IMR-90 (cell line): Measurements from ENCODE around the gene FJX1. TPM values are rescaled to one million over a fixed set of nuclear protein-coding genes. Genes with fewer than 3 reads are reported as not detected.
A peak's percentile ranks its signal among the peaks of the same experiment; 100 is the strongest.

ENCODE experiments used
- ATAC-seq: fragments of 200-7000 bp; cut with Tn5 transposase; 2 replicates; pipeline ENCODE4 v1.9.1; 2020; ENCODE audit warnings: low read depth, mild to moderate bottlenecking, moderate library complexity
- BruUV-seq: library from RNA; stranded (reverse); fragments of 400-500 nt; replicated peaks from 2 replicates; lab custom pipeline; 2021; lab: Mats Ljungman, UMichigan
- CTCF ChIA-PET: fragments of 300-600 bp; formaldehyde crosslinking; extraction: SDS; loops from one replicate; lab custom pipeline; 2021; ENCODE audit warnings: antibody characterized with exemption; lab: Yijun Ruan, JAX
- POLR2A ChIA-PET: fragments of 300-600 bp; sonication (Branson Sonifier 250); formaldehyde crosslinking; loops from one replicate; lab custom pipeline; 2022; ENCODE audit warnings: antibody characterized with exemption; ENCODE audit not compliant: unreplicated experiment; lab: Charles Lee
- DNase-seq: peaks from one replicate; pipeline ENCODE4 v3.0.0; 2013
- H2AFZ ChIP-seq: replicated peaks from 2 replicates; pipeline ENCODE3; 2013; ENCODE audit warnings: low read length, mild to moderate bottlenecking; ENCODE audit not compliant: poor library complexity
- H2AK5ac ChIP-seq: 2 replicates; pipeline ENCODE4 v1.6.1; 2013; ENCODE audit warnings: low read depth, low read length, inconsistent platforms
- H2AK9ac ChIP-seq: replicated peaks from 2 replicates; pipeline ENCODE3; 2013; ENCODE audit warnings: mild to moderate bottlenecking, low read depth, low read length, moderate library complexity; ENCODE audit not compliant: poor library complexity
- H2BK120ac ChIP-seq: 2 replicates; pipeline ENCODE4 v1.6.1; 2013; ENCODE audit warnings: low read depth, low read length, inconsistent platforms
- H2BK15ac ChIP-seq: 3 replicates; pipeline ENCODE4 v1.6.1; 2013; ENCODE audit warnings: low read depth, low read length, inconsistent platforms
- H2BK20ac ChIP-seq: 2 replicates; pipeline ENCODE4 v1.6.1; 2013; ENCODE audit warnings: low read depth, mild to moderate bottlenecking, inconsistent platforms, low read length, moderate library complexity
- H2BK5ac ChIP-seq: 2 replicates; pipeline ENCODE4 v1.6.1; 2013; ENCODE audit warnings: mild to moderate bottlenecking, low read depth, low read length, inconsistent platforms; ENCODE audit not compliant: poor library complexity, severe bottlenecking
- H3K14ac ChIP-seq: replicated peaks from 2 replicates; pipeline ENCODE4 v1.6.1; 2013; ENCODE audit warnings: low read depth, low read length, inconsistent platforms
- H3K18ac ChIP-seq: 2 replicates; pipeline ENCODE4 v1.6.1; 2013; ENCODE audit warnings: low read depth, low read length, control low read depth
- H3K23ac ChIP-seq: 2 replicates; pipeline ENCODE4 v1.6.1; 2013; ENCODE audit warnings: low read depth, low read length, inconsistent platforms
- H3K27ac ChIP-seq: 2 replicates; pipeline ENCODE4 v1.5.1; 2013; ENCODE audit warnings: mild to moderate bottlenecking, control low read depth, low read length; ENCODE audit not compliant: insufficient read depth
- H3K27me3 ChIP-seq: 2 replicates; pipeline ENCODE4 v1.6.1; 2013; ENCODE audit warnings: low read length; ENCODE audit not compliant: control insufficient read depth, insufficient read depth
- H3K36me3 ChIP-seq: 2 replicates; pipeline ENCODE4 v1.6.1; 2013; ENCODE audit warnings: low read length, mixed read lengths; ENCODE audit not compliant: control insufficient read depth, insufficient read depth
- H3K4ac ChIP-seq: 2 replicates; pipeline ENCODE4 v1.6.1; 2013; ENCODE audit warnings: low read depth, low read length, inconsistent platforms
- H3K4me1 ChIP-seq: 2 replicates; pipeline ENCODE4 v1.6.1; 2013; ENCODE audit warnings: low read length, mixed read lengths; ENCODE audit not compliant: control insufficient read depth, insufficient read depth
- H3K4me2 ChIP-seq: 2 replicates; pipeline ENCODE4 v1.6.1; 2013; ENCODE audit warnings: low read depth, mild to moderate bottlenecking, control low read depth, low read length, moderate library complexity
- H3K4me3 ChIP-seq: 2 replicates; pipeline ENCODE4 v1.5.1; 2013; ENCODE audit warnings: low read depth, mild to moderate bottlenecking, control low read depth, low read length, moderate library complexity; ENCODE audit not compliant: insufficient read depth
- H3K56ac ChIP-seq: 2 replicates; pipeline ENCODE4 v1.6.1; 2013; ENCODE audit warnings: low read length, inconsistent platforms; ENCODE audit not compliant: insufficient read depth; ENCODE audit errors: extremely low read depth
- H3K79me1 ChIP-seq, 2 experiments: 2 replicates each; pipeline ENCODE4 v1.6.1; 2013; ENCODE audit warnings: low read length in 2 of 2, inconsistent platforms in 1 of 2, low read depth in 1 of 2
- H3K9ac ChIP-seq: 2 replicates; pipeline ENCODE4 v1.6.1; 2013; ENCODE audit warnings: low read depth, low read length, control low read depth
- H3K9me1 ChIP-seq: 2 replicates; pipeline ENCODE4 v1.6.1; 2013; ENCODE audit warnings: low read length, inconsistent platforms; ENCODE audit not compliant: insufficient read depth
- H3K9me3 ChIP-seq: 2 replicates; pipeline ENCODE4 v1.6.1; 2013; ENCODE audit warnings: low read length; ENCODE audit not compliant: control insufficient read depth, insufficient read depth
- H4K20me1 ChIP-seq: 2 replicates; pipeline ENCODE4 v1.6.1; 2013; ENCODE audit warnings: low read length, inconsistent platforms; ENCODE audit not compliant: insufficient read depth
- H4K5ac ChIP-seq: 2 replicates; pipeline ENCODE4 v1.6.1; 2013; ENCODE audit warnings: mild to moderate bottlenecking, low read depth, low read length, control low read depth
- H4K8ac ChIP-seq, 2 experiments: 2 replicates each; pipeline ENCODE4 v1.6.1; 2013; ENCODE audit warnings: low read depth in 2 of 2, low read length in 2 of 2, control low read depth in 1 of 2, inconsistent platforms in 1 of 2
- H4K91ac ChIP-seq: 2 replicates; pipeline ENCODE4 v1.6.1; 2013; ENCODE audit warnings: low read depth, low read length, inconsistent platforms; ENCODE audit not compliant: insufficient read depth
- BHLHE40 ChIP-seq: fragments of 150-350 bp; IDR thresholded peaks from 2 replicates; pipeline ENCODE4 v1.6.1; 2016; ENCODE audit warnings: mild to moderate bottlenecking, low read depth, low read length
- CHD1 ChIP-seq: IDR thresholded peaks from 2 replicates; pipeline ENCODE4 v1.6.1; 2012; ENCODE audit warnings: low read depth, low read length, improper control_type of control experiment
- CTCF ChIP-seq: conservative IDR thresholded peaks from 2 replicates; pipeline ENCODE4 v1.5.1; 2012; ENCODE audit warnings: mild to moderate bottlenecking, low read depth, low read length, improper control_type of control experiment
- FOS ChIP-seq: fragments of 150-350 bp; IDR thresholded peaks from 2 replicates; pipeline ENCODE4 v1.6.1; 2016; ENCODE audit warnings: low read depth, low read length
- MAFK ChIP-seq: IDR thresholded peaks from 2 replicates; pipeline ENCODE4 v1.6.1; 2012; ENCODE audit warnings: low read depth, low read length, improper control_type of control experiment
- RAD21 ChIP-seq: IDR thresholded peaks from 2 replicates; pipeline ENCODE4 v1.6.1; 2012; ENCODE audit warnings: low read length, improper control_type of control experiment
- RCOR1 ChIP-seq: IDR thresholded peaks from 2 replicates; pipeline ENCODE4 v1.6.1; 2012; ENCODE audit warnings: mild to moderate bottlenecking, low read length, improper control_type of control experiment; ENCODE audit not compliant: insufficient replicate concordance
- RFX5 ChIP-seq: IDR thresholded peaks from 2 replicates; pipeline ENCODE4 v1.8.0; 2012; ENCODE audit warnings: low read depth, mild to moderate bottlenecking, low read length, moderate library complexity
- SMC3 ChIP-seq: fragments of 150-350 bp; IDR thresholded peaks from 2 replicates; pipeline ENCODE4 v1.6.1; 2016; ENCODE audit warnings: low read depth, mild to moderate bottlenecking, antibody characterized with exemption, low read length, moderate library complexity
- USF2 ChIP-seq: fragments of 150-350 bp; IDR thresholded peaks from 2 replicates; pipeline ENCODE4 v1.6.1; 2017; ENCODE audit warnings: mild to moderate bottlenecking, antibody characterized with exemption, low read length, low read depth
- WGBS, 2 experiments: methylation state at CpG; one replicate each; pipeline versions ENCODE4 v1.1.5 to v1.1.7; 2013; ENCODE audit warnings: missing lambda C conversion rate in 2 of 2; ENCODE audit not compliant: insufficient read length in 1 of 2; ENCODE audit errors: extremely low coverage in 2 of 2; 5-methylcytosine and 5-hydroxymethylcytosine counted together
- dilution Hi-C: fragments of 300-500 bp; cut with HindIII; formaldehyde crosslinking; loops from one replicate; pipeline ENCODE4 v1.14.3; 2018; ENCODE audit warnings: low sequenced_read_pairs; ENCODE audit not compliant: unreplicated experiment
- in situ Hi-C: fragments of 300-500 bp; cut with MboI; formaldehyde crosslinking; loops from 3 replicates; pipeline ENCODE4 v1.14.3; 2019; ENCODE audit warnings: low sequenced_read_pairs, inconsistent platforms, mixed read lengths
- intact Hi-C: fragments of 100-400 bp; cut with micrococcal nuclease; formaldehyde crosslinking; loops from 2 replicates; pipeline ENCODE4 v1.10.0; 2022
- polyA plus RNA-seq, 3 experiments: library from polyadenylated mRNA; depleted of rRNA; stranded (reverse); fragments of >200 nt; gene quantifications; 2 replicates each; pipeline ENCODE4 v1.2.3, GENCODE V29; 2012; ENCODE audit warnings: low replicate concordance in 1 of 3
- total RNA-seq: library from RNA; depleted of rRNA; stranded (reverse); fragments of >200 nt; gene quantifications from 2 replicates; pipeline ENCODE4 v1.2.3, GENCODE V29; 2012

FJX1 gene
- total and polyA plus RNA-seq, 2 of the 4 experiments (the other 2 are of a cell fraction), result 8.4 to 11.2 TPM

GRCh38 chr11:35585416-35585815, 32.8 kb upstream of the FJX1 start:
- Histone ChIP-seq H4K91ac (peak overlapping the region; percentile 20; the same call in 1 of the 2 replicates), H4K8ac (peak overlapping the region in 1 of 2 experiments; percentile 47; a peak in 2 of 4 replicates), H4K20me1 (no peaks in the 10 kb centered on the region), H3K36me3 (no peaks in the 10 kb centered on the region), H3K4ac (peak overlapping the region; percentile 61; the same call in 1 of the 2 replicates), H2AK5ac (peak overlapping the region; percentile 86), H3K23ac (peak overlapping the region; percentile 22; the same call in 1 of the 2 replicates), H3K56ac (no peak overlapping the region), H3K27ac (no peak overlapping the region), H2AFZ (no peak overlapping the region), H3K27me3 (no peaks in the 10 kb centered on the region), H3K79me1 (0 out of 4 replicates have a peak, but pooled peaks cover 0 to 9% of the 10 kb centered on the region in 2 experiments), H2BK120ac (peak overlapping the region; percentile 76), H3K4me2 (no peak overlapping the region), H2BK5ac (no peak overlapping the region), H3K4me1 (peaks cover 36% of the 10 kb centered on the region), H3K14ac (peak overlapping the region; percentile 50), H3K4me3 (no peak overlapping the region), H2BK20ac (peak overlapping the region; percentile 81), H3K9ac (no peak overlapping the region), H2AK9ac (no peak overlapping the region), H4K5ac (peak overlapping the region; percentile 36; the same call in 1 of the 2 replicates), H3K18ac (peak overlapping the region; percentile 76; the same call in 1 of the 2 replicates), H3K9me1 (peaks cover 36% of the 10 kb centered on the region), H3K9me3 (no peaks in the 10 kb centered on the region), H2BK15ac (peak overlapping the region; percentile 87)
- ChIA-PET POLR2A (no interaction called here), CTCF (interaction anchor here (1.4 kb wide), 1 partner anchor 31 kb away, joined by 3 read pairs; no protein-coding TSS in a partner anchor)
- no CpG with 5 or more reads among the region's 5 CpGs for WGBS, 2 experiments
- TF ChIP-seq CTCF (no peak), USF2 (no peak), RAD21 (no peak), RFX5 (no peak), SMC3 (no peak), CHD1 (no peak), MAFK (no peak), FOS (no peak), RCOR1 (no peak), BHLHE40 (no peak)
- BruUV-seq, result no TSS peak
- intact Hi-C loops (no loop called here), dilution Hi-C loops (no loop called here), in situ Hi-C loops (no loop called here)
- ATAC-seq (no peak), DNase-seq (no peak)
